Measurements from ENCODE around the gene MRPL10. TPM values are rescaled to one million over a fixed set of nuclear protein-coding genes. Genes with fewer than 3 reads are reported as not detected.
"Not testable (repeated sequence)": the region's sequence is repeated elsewhere in the genome, so short reads cannot be mapped to it uniquely, and the experiment has no call there.

The MRPL10 gene
- total RNA-seq, 4 donors from 2014 or later: 23.4 to 33.4 (median 29.9) TPM

- TF ChIP-seq EP300 (IDR thresholded peaks at IDR 0.05): no peak
- TF ChIP-seq POLR2A (IDR thresholded peaks at IDR 0.05): no peak
- TF ChIP-seq CTCF (IDR thresholded peaks at IDR 0.05): no peak
- H3K4me3 ChIP-seq: no peak overlapping the region
- no peaks in the 10 kb centered on the region for H3K9me3 ChIP-seq
- no peaks in the 10 kb centered on the region for H3K4me1 ChIP-seq
- H3K27me3 ChIP-seq: peaks cover 0 to 51% of the 10 kb centered on the region in 2 donors
- WGBS, 2 donors: 58 to 77% methylated on average over 5 of the region's 5 CpGs
- H3K36me3 ChIP-seq: no peaks in the 10 kb centered on the region
- no peak overlapping the region for H3K27ac ChIP-seq
- DNase-seq (ENCODE audit: low spot score in 2 of 2): no peak
These were observed 49.9 kb downstream of the MRPL10 start for GRCh38 chr17:47781397-47781796.

- no peaks in the 10 kb centered on the region for H3K9me3 ChIP-seq
- no peak overlapping the region for H3K4me3 ChIP-seq
- WGBS, 2 donors: 22 to 28% methylated on average over 23 of the region's 45 CpGs
- no peak overlapping the region for H3K27ac ChIP-seq
- H3K4me1 ChIP-seq: no peaks in the 10 kb centered on the region
- peaks cover 0 to 74% of the 10 kb centered on the region in 2 donors for H3K27me3 ChIP-seq
- no peak for TF ChIP-seq POLR2A (IDR thresholded peaks at IDR 0.05)
- no peak for TF ChIP-seq CTCF (IDR thresholded peaks at IDR 0.05)
- TF ChIP-seq EP300 (IDR thresholded peaks at IDR 0.05): no peak
- H3K36me3 ChIP-seq: no peaks in the 10 kb centered on the region
- DNase-seq (ENCODE audit: low spot score in 2 of 2): no peak
These were observed 53.1 kb downstream of the MRPL10 start for GRCh38 chr17:47778184-47778635.

- H3K27me3 ChIP-seq: peaks cover 0 to 74% of the 10 kb centered on the region in 2 donors
- H3K4me3 ChIP-seq: no peak overlapping the region
- H3K9me3 ChIP-seq: peaks cover 0 to 9% (median 0%) of the 10 kb centered on the region in 4 donors
- TF ChIP-seq CTCF (IDR thresholded peaks at IDR 0.05) (peak; percentile 38 to 60 (median 56)), POLR2A (IDR thresholded peaks at IDR 0.05) (no peak)
- DNase-seq (ENCODE audit: low spot score in 2 of 2): no peak
- WGBS, 2 donors: 40 to 45% methylated on average over 14 of the region's 14 CpGs
- H3K27ac ChIP-seq: no peak overlapping the region
- no peaks in the 10 kb centered on the region for H3K4me1 ChIP-seq
- no peaks in the 10 kb centered on the region for H3K36me3 ChIP-seq
These were observed 54.8 kb downstream of the MRPL10 start for GRCh38 chr17:47776330-47777197.

GRCh38 chr17:47774987-47775580 lies 56.3 kb downstream of the MRPL10 start:
- no peaks in the 10 kb centered on the region for H3K36me3 ChIP-seq
- H3K27me3 ChIP-seq: peaks cover 0 to 63% of the 10 kb centered on the region in 2 donors
- 83 to 87% methylated on average over 1 of the region's 1 CpG for WGBS, 2 donors
- no peak for DNase-seq (ENCODE audit: low spot score in 2 of 2)
- H3K27ac ChIP-seq: no peak overlapping the region
- H3K4me3 ChIP-seq: no peak overlapping the region
- H3K9me3 ChIP-seq: peaks cover 0 to 24% (median 0%) of the 10 kb centered on the region in 4 donors
- TF ChIP-seq CTCF (IDR thresholded peaks at IDR 0.05) (no peak), POLR2A (IDR thresholded peaks at IDR 0.05) (no peak), EP300 (IDR thresholded peaks at IDR 0.05) (no peak)
- no peaks in the 10 kb centered on the region for H3K4me1 ChIP-seq

GRCh38 chr17:47774331-47774730 lies 57.0 kb downstream of the MRPL10 start:
- H3K9me3 ChIP-seq: peaks cover 0 to 24% (median 0%) of the 10 kb centered on the region in 4 donors
- DNase-seq (ENCODE audit: low spot score in 2 of 2): no peak
- H3K4me1 ChIP-seq: no peaks in the 10 kb centered on the region
- H3K27me3 ChIP-seq: peaks cover 0 to 55% of the 10 kb centered on the region in 2 donors
- no peak overlapping the region for H3K27ac ChIP-seq
- TF ChIP-seq POLR2A (IDR thresholded peaks at IDR 0.05) (no peak), CTCF (IDR thresholded peaks at IDR 0.05) (no peak), EP300 (IDR thresholded peaks at IDR 0.05) (no peak)
- H3K36me3 ChIP-seq: no peaks in the 10 kb centered on the region
- 68 to 75% methylated on average over 4 of the region's 4 CpGs for WGBS, 2 donors
- H3K4me3 ChIP-seq: no peak overlapping the region

- Histone ChIP-seq H3K9me3 (peaks cover 0 to 28% (median 0%) of the 10 kb centered on the region in 4 donors), H3K27me3 (peaks cover 0 to 48% of the 10 kb centered on the region in 2 donors)
- H3K4me1 ChIP-seq; DNase-seq (ENCODE audit: low spot score in 2 of 2); H3K36me3 ChIP-seq; H3K27ac ChIP-seq; H3K4me3 ChIP-seq: not testable (repeated sequence)
- 82 to 93% methylated on average over 9 of the region's 9 CpGs for WGBS, 2 donors
These were observed 57.7 kb downstream of the MRPL10 start for GRCh38 chr17:47773649-47774048.

All from tibial nerve (tissue), 4 donors.